Vagina (tissue), 2 donors: ENCODE results near the gene HOXD11.

Source experiments
- POLR2A ChIP-seq, 2 donors: fragments of 450-650 bp; IDR thresholded peaks; one replicate each; pipeline ENCODE4 v1.6.1; 2017; ENCODE audit warnings: antibody characterized with exemption in 2 of 2, mild to moderate bottlenecking in 2 of 2, moderate library complexity in 2 of 2
- POLR2AphosphoS5 ChIP-seq, 2 donors: sonication (generic); formaldehyde crosslinking; IDR thresholded peaks; one replicate each; pipeline ENCODE4 v1.9.0; 2017; ENCODE audit warnings: antibody characterized with exemption in 2 of 2, mild to moderate bottlenecking in 2 of 2, low read depth in 1 of 2; ENCODE audit not compliant: insufficient read depth in 1 of 2
- TF ChIP-seq, protein P1 (sequence below), 3 experiments: fragments of 450-650 bp in 2 of 3; fragments of 200-600 bp in 1 of 3; sonication (generic) in 1 of 3; IDR thresholded peaks; one replicate each; pipeline ENCODE4 v1.5.1; 2017 to 2019; ENCODE audit warnings: antibody characterized with exemption in 3 of 3, mild to moderate bottlenecking in 2 of 3, moderate library complexity in 2 of 3

GRCh38 chr2:176147800-176148496 lies 40.9 kb downstream of the HOXD11 start:
- no peak for TF ChIP-seq POLR2A (IDR thresholded peaks at IDR 0.05)
- no peak for TF ChIP-seq POLR2AphosphoS5 (IDR thresholded peaks at IDR 0.05; ENCODE audit: insufficient read depth in 1 of 2, low read depth in 1 of 2)
- TF ChIP-seq, protein P1, sequence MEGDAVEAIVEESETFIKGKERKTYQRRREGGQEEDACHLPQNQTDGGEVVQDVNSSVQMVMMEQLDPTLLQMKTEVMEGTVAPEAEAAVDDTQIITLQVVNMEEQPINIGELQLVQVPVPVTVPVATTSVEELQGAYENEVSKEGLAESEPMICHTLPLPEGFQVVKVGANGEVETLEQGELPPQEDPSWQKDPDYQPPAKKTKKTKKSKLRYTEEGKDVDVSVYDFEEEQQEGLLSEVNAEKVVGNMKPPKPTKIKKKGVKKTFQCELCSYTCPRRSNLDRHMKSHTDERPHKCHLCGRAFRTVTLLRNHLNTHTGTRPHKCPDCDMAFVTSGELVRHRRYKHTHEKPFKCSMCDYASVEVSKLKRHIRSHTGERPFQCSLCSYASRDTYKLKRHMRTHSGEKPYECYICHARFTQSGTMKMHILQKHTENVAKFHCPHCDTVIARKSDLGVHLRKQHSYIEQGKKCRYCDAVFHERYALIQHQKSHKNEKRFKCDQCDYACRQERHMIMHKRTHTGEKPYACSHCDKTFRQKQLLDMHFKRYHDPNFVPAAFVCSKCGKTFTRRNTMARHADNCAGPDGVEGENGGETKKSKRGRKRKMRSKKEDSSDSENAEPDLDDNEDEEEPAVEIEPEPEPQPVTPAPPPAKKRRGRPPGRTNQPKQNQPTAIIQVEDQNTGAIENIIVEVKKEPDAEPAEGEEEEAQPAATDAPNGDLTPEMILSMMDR (IDR thresholded peaks at IDR 0.05): no peak
